ENCODE results near the gene JMJD6. TPM values are rescaled to one million over a fixed set of nuclear protein-coding genes. Genes with fewer than 3 reads are reported as not detected.
"Not testable (repeated sequence)": the region's sequence is repeated elsewhere in the genome, so short reads cannot be mapped to it uniquely, and the experiment has no call there.

The JMJD6 gene
- total RNA-seq, 1 experiment from 2014 or later: 60.0 TPM

- ATAC-seq (no peak), DNase-seq (ENCODE audit: low read depth, low spot score) (no peak)
- no peak overlapping the region for H3K4me3 ChIP-seq (ENCODE audit: low read depth in 2 of 2, low read length in 2 of 2)
- intact Hi-C loops (cut with micrococcal nuclease; ENCODE audit: unreplicated experiment) (no loop called here), in situ Hi-C loops (cut with HindIII; ENCODE audit: low pct_unique_long_range_greater_than_20kb, low sequenced_read_pairs) (no loop called here)
- no TSS peak for BruUV-seq (replicated peaks)
- no peaks in the 10 kb centered on the region for H3K9me3 ChIP-seq (ENCODE audit: control insufficient read depth, insufficient read depth, low read depth, low read length)
- CTCF ChIA-PET: interaction anchor here (0.6 kb wide), 1 partner anchor 416 kb away, joined by 4 read pairs; no protein-coding TSS in a partner anchor
- no peaks in the 10 kb centered on the region for H3K27me3 ChIP-seq (ENCODE audit: control insufficient read depth, insufficient read depth, low read length)
- peaks cover 5% of the 10 kb centered on the region; the same call in 1 of the 2 replicates for H3K36me3 ChIP-seq (ENCODE audit: control insufficient read depth, insufficient read depth, low read length)
- TF ChIP-seq SIN3A (IDR thresholded peaks at IDR 0.05; ENCODE audit: borderline replicate concordance, insufficient read depth, low read depth, low read length) (no peak), CTCF (IDR thresholded peaks at IDR 0.05) (no peak), POLR2AphosphoS5 (IDR thresholded peaks at IDR 0.05; ENCODE audit: low read depth, low read length) (no peak), REST (IDR thresholded peaks at IDR 0.05; ENCODE audit: insufficient read depth in 1 of 2, low read depth in 2 of 2, low read length in 1 of 2) (no peak), TCF7L2 (IDR thresholded peaks at IDR 0.05; ENCODE audit: low read depth, low read length) (no peak)
- peaks cover 23% of the 10 kb centered on the region for H3K4me1 ChIP-seq (ENCODE audit: control insufficient read depth, insufficient read depth, low read length)
- POLR2A ChIA-PET: interaction anchor here (0.6 kb wide), 2 partner anchors 11 to 382 kb away, joined by 3 read pairs; no protein-coding TSS in a partner anchor
- H3K27ac ChIP-seq (ENCODE audit: low read length): no peak overlapping the region
These were observed 12.6 kb downstream of the JMJD6 start for GRCh38 chr17:76713765-76714164.

- H3K4me3 ChIP-seq (ENCODE audit: low read depth in 2 of 2, low read length in 2 of 2); ATAC-seq; DNase-seq (ENCODE audit: low read depth, low spot score); intact Hi-C loops (cut with micrococcal nuclease; ENCODE audit: unreplicated experiment); in situ Hi-C loops (cut with HindIII; ENCODE audit: low pct_unique_long_range_greater_than_20kb, low sequenced_read_pairs); H3K9me3 ChIP-seq (ENCODE audit: control insufficient read depth, insufficient read depth, low read depth, low read length); H3K27me3 ChIP-seq (ENCODE audit: control insufficient read depth, insufficient read depth, low read length); H3K36me3 ChIP-seq (ENCODE audit: control insufficient read depth, insufficient read depth, low read length); BruUV-seq (replicated peaks); H3K27ac ChIP-seq (ENCODE audit: low read length): not testable (repeated sequence)
- H3K4me1 ChIP-seq (ENCODE audit: control insufficient read depth, insufficient read depth, low read length): peaks cover 32% of the 10 kb centered on the region
- ChIA-PET CTCF (interaction anchor here (0.7 to 1.1 kb wide), 2 partner anchors 31 to 155 kb away, joined by 3 read pairs; no protein-coding TSS in a partner anchor), POLR2A (interaction anchor here (0.6 kb wide), 1 partner anchor 155 kb away, joined by 5 read pairs; no protein-coding TSS in a partner anchor)
These were observed 14.1 kb downstream of the JMJD6 start for GRCh38 chr17:76712321-76712720.

GRCh38 chr17:76710863-76711611 lies 15.4 kb downstream of the JMJD6 start, which contains the start of gene MXRA7:
Gene MXRA7 (minus strand): TSS chr17:76710965. CDS start chr17:76710946, 19 bp downstream.
- intact Hi-C loops (cut with micrococcal nuclease; ENCODE audit: unreplicated experiment): no loop called here
- no peaks in the 10 kb centered on the region for H3K27me3 ChIP-seq (ENCODE audit: control insufficient read depth, insufficient read depth, low read length)
- TF ChIP-seq SIN3A (IDR thresholded peaks at IDR 0.05; ENCODE audit: borderline replicate concordance, insufficient read depth, low read depth, low read length) (0 out of 2 replicates have a peak, but pooled peaks have one; percentile 19), REST (IDR thresholded peaks at IDR 0.05; ENCODE audit: insufficient read depth in 1 of 2, low read depth in 2 of 2, low read length in 1 of 2) (no peak), TCF7L2 (IDR thresholded peaks at IDR 0.05; ENCODE audit: low read depth, low read length) (no peak; the same call in 1 of the 2 replicates), POLR2AphosphoS5 (IDR thresholded peaks at IDR 0.05; ENCODE audit: low read depth, low read length) (peak; percentile 45; the same call in 1 of the 2 replicates), CTCF (IDR thresholded peaks at IDR 0.05) (no peak)
- CTCF ChIA-PET: interaction anchor here (0.6 kb wide), 2 partner anchors 16 to 111 kb away, joined by 7 read pairs; no protein-coding TSS in a partner anchor
- peaks cover 32% of the 10 kb centered on the region for H3K4me1 ChIP-seq (ENCODE audit: control insufficient read depth, insufficient read depth, low read length)
- no peak for DNase-seq (ENCODE audit: low read depth, low spot score)
- no peaks in the 10 kb centered on the region for H3K9me3 ChIP-seq (ENCODE audit: control insufficient read depth, insufficient read depth, low read depth, low read length)
- no TSS peak for BruUV-seq (replicated peaks)
- peak within 1 kb of the TSS; percentile 77 for H3K27ac ChIP-seq (ENCODE audit: low read length)
- in situ Hi-C loops (cut with HindIII; ENCODE audit: low pct_unique_long_range_greater_than_20kb, low sequenced_read_pairs): no loop called here
- peak; percentile 86 for ATAC-seq
- POLR2A ChIA-PET: interaction anchor here (0.5 to 1.0 kb wide), 5 partner anchors 14 to 284 kb away, joined by 3 to 7 read pairs (median 4); no protein-coding TSS in a partner anchor
- H3K4me3 ChIP-seq (ENCODE audit: low read depth in 2 of 2, low read length in 2 of 2): peak within 1 kb of the TSS; percentile 58 to 63
- no peaks in the 10 kb centered on the region for H3K36me3 ChIP-seq (ENCODE audit: control insufficient read depth, insufficient read depth, low read length)
